SU-DHL-6 (cell line): ENCODE measurements around the gene GOT2.

Source experiments
- CTCF ChIP-seq: fragments of 200-600 bp; sonication (generic); IDR thresholded peaks from one replicate; pipeline ENCODE4 v1.5.1; 2017; ENCODE audit warnings: antibody characterized with exemption, mild to moderate bottlenecking, low read length, moderate library complexity; ENCODE audit not compliant: insufficient read depth, poor library complexity, severe bottlenecking
- EZH2phosphoT487 ChIP-seq: fragments of 200-600 bp; sonication (generic), shearing (Covaris generic); conservative IDR thresholded peaks from 2 replicates; pipeline ENCODE4 v1.6.1; 2018; ENCODE audit warnings: mild to moderate bottlenecking, antibody characterized with exemption, low read length, moderate library complexity, mixed read lengths

GRCh38 chr16:58670946-58671583, 63.1 kb downstream of the GOT2 start:
- TF ChIP-seq CTCF (no peak), EZH2phosphoT487 (no peak)
